GM19351 (cell line): ENCODE results near the gene SLC30A10.
"Not testable (repeated sequence)": the region's sequence is repeated elsewhere in the genome, so short reads cannot be mapped to it uniquely, and the experiment has no call there.

Source experiments
- ATAC-seq: cut with Tn5 transposase; IDR thresholded peaks from one replicate; pipeline ENCODE4 v1.9.1; 2021; ENCODE audit warnings: mild to moderate bottlenecking, moderate library complexity; ENCODE audit not compliant: unreplicated experiment

SLC30A10 gene

GRCh38 chr1:219928791-219929118, 398 bp upstream of the SLC30A10 start:
- no peak for ATAC-seq

GRCh38 chr1:219927298-219927955, 930 bp downstream of the SLC30A10 start:
- ATAC-seq = no peak

- no peak for ATAC-seq
These were observed 1.9 kb downstream of the SLC30A10 start for GRCh38 chr1:219926363-219926998.

- no peak for ATAC-seq
These were observed 4.0 kb downstream of the SLC30A10 start for GRCh38 chr1:219924342-219924741.

DNA sequence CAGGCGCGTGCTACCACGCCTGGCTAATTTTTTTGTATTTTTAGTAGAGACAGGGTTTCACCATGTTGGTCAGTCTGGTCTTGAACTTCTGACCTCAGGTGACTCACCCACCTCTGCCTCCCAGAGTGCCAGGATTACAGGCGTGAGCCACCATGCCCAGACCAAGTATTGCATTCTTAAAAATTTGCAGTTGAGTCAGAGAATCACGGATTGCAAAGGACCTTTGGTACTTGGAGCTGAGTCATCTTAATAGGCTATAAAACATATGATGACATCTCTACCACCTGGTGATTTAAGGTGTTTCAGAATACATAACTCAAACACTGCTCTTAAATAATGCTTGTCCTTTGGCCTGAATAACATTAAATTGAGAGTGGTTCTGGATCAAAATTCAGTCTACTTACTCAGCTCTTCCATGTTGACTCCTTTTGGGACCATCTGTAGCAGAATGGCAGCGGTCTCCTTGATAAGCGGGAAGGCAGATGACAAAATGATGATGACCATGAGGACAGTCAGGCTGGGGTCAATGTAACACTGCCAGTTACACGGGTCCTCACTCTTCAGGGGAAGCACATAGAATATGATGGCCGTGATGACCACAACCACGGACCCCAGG, 10.4 kb downstream of the SLC30A10 start:
- no peak for ATAC-seq

GRCh38 chr1:219917281-219917680, 11.1 kb downstream of the SLC30A10 start:
- no peak for ATAC-seq

- ATAC-seq = no peak
These were observed 12.1 kb downstream of the SLC30A10 start for GRCh38 chr1:219916257-219916656.

GRCh38 chr1:219913005-219913770, 15.2 kb downstream of the SLC30A10 start:
- no peak for ATAC-seq

- ATAC-seq = no peak
These were observed 17.6 kb downstream of the SLC30A10 start for GRCh38 chr1:219910716-219911115.

- no peak for ATAC-seq
These were observed 18.9 kb downstream of the SLC30A10 start for GRCh38 chr1:219909476-219909875.

DNA sequence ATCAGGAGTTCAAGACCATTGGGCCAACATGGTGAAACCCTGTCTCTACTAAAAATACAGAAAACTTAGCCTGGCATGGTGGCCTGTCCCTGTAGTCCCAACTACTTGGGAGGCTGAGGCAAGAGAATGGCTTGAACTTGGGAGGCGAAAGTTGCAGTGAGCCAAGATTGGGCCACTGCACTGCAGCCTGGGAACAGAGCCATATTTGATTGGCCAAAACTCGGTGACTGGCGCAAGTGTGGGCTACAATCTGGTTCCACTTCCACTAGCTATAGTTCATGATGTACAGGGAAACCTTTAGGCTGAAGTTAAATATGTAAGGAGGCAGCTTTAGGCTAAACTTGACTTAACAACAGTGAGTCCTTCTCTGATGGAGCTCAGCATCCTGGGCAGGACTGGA, 20.2 kb downstream of the SLC30A10 start:
- no peak for ATAC-seq

GRCh38 chr1:219907772-219908070, 20.6 kb downstream of the SLC30A10 start:
- no peak for ATAC-seq

- ATAC-seq = no peak
These were observed 21.2 kb downstream of the SLC30A10 start for GRCh38 chr1:219906924-219907771.

DNA sequence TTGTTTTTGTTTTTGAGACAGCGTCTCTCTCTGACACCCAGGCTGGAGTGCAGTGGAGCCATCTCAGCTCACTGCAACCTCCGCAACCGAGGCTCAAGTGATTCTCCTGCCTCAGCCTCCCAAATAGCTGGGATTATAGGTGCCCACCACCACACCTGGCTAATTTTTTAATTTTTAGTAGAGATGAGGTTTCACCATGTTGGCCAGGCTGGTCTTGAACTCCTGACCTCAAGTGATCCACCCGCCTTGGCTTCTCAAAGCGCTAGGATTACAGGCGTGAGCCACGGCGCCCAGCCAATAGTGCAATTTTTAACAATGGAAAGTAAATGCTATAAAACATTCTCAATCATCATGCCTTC, 21.8 kb downstream of the SLC30A10 start:
- ATAC-seq = not testable (repeated sequence)

DNA sequence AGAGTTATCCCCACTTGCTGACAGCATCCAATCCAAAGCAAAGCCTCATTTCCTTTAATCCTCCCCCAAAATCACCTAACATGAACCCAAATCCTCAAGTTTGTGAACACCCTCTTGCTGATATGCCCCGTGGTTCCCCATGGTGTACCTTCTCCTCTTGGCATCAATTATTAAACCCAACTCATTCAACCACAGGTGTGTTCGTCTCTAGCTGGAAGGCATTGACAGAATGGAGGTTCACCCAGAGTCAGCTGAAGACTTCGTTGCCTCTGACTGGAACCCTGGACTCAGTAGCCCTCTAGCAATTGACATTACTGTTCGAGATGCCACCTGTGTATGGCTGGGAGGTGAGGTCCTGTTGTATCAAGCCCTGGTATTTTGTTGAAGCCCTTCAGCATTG, 22.8 kb downstream of the SLC30A10 start:
- ATAC-seq = no peak

DNA sequence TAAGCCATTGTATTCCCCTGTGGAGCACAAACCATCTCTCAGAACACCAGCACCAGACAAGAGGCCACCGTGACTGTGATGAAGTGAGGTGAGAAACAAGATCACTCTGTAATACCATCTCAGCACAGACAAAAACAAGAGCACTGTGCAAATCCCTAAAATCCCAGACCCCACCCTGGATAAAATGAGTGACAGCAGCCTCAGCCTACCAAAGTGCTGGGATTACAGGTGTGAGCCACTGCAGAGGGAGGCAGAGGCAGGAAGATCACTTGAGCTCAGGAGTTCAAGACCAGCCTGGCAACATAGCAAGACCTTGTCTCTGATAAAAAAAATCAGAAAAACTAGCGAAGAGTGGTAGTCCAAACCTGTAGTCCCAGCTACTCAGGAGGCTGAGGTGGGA, 23.4 kb downstream of the SLC30A10 start:
- ATAC-seq = no peak

- no peak for ATAC-seq
These were observed 24.9 kb downstream of the SLC30A10 start for GRCh38 chr1:219903353-219903871.

DNA sequence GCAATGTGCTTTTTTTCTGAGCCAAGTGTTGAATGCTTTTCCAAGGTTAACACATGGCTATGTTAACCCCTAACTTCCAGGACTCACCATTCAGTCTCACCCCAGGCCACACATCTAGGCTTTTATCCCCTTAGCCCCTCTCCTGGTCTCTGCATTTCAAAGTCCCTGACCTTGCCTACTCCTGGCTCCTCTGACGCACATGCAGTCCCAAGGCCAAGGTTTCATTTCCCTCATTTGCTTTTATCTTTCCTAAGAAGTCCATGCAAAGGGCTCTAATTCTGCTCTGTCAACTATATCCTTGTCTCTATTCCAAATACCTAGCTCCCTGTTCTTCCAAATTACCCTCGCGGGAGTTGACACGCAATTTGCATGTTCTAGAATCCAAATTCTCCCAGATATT, 25.4 kb downstream of the SLC30A10 start:
- no peak for ATAC-seq

DNA sequence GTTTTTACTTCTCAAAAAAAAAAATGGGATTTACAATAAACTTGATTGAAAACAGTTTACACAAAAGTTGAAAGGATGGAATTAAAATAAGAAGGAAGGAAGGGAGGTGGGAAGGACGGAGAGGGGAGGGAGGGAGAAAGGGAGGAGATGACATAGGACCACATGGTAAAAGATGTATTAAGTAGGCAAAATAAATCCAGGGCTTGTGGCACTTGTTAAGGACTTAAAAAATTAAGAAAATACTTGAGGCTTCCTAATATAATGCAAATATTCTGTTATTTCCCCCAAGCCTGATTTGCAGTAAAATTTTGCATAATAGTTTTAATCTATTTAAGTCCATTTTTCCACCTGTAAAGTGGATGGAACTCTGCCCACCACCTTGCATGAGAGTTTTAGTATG, 27.5 kb downstream of the SLC30A10 start:
- no peak for ATAC-seq

GRCh38 chr1:219900201-219900600, 28.2 kb downstream of the SLC30A10 start:
- ATAC-seq = no peak

DNA sequence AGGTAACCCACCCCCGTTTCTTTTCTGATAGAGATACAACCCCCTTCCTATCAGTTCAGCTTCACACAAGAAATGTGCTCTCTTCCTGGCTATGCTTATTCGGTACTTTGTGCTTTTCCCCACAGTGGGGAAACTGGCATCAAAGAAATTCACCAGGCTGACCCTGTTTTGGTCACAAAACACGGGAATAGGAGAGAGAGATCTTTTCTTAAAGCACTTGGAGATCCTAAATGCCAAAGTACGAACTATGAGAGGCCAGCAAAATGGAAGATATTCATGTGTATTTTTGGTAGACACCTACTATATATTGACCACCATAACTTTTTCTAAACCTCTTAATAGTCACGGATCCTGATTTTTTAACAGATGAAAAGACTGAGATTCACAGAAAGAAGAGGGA, 30.0 kb downstream of the SLC30A10 start:
- ATAC-seq = no peak
